ENCODE measurements around the gene ST14.

- TF ChIP-seq POLR2A (IDR thresholded peaks at IDR 0.05; ENCODE audit: low read depth, low read length) (no peak), CTCF (IDR thresholded peaks at IDR 0.05; ENCODE audit: extremely low read depth in 1 of 2, insufficient read depth in 1 of 2, low read depth in 1 of 2, low read length in 2 of 2) (peak; percentile 15 to 41), EZH2 (IDR thresholded peaks at IDR 0.05; ENCODE audit: borderline replicate concordance, low read depth, low read length, severe bottlenecking) (no peak), MAX (IDR thresholded peaks at IDR 0.05; ENCODE audit: insufficient read depth, insufficient read length) (no peak), POLR2AphosphoS5 (IDR thresholded peaks at IDR 0.05; ENCODE audit: insufficient read depth, low read depth, low read length) (no peak), GATA2 (IDR thresholded peaks at IDR 0.05; ENCODE audit: insufficient read depth, insufficient read length, low read depth, low read length) (no peak)
Observed at GRCh38 chr11:130145975-130146776, 13.4 kb upstream of the ST14 start.
